ENCODE results near the gene TMEM54.
"Not testable (repeated sequence)": the region's sequence is repeated elsewhere in the genome, so short reads cannot be mapped to it uniquely, and the experiment has no call there.

Gene TMEM54

GRCh38 chr1:32919811-32920733 is 18.9 kb upstream of the TMEM54 start:
- DNase-seq (ENCODE audit: low read depth), result no peak

- no peak for DNase-seq (ENCODE audit: low read depth)
These were observed 17.0 kb upstream of the TMEM54 start for GRCh38 chr1:32918179-32918578.

- DNase-seq (ENCODE audit: low read depth), result no peak
These were observed 16.3 kb upstream of the TMEM54 start for GRCh38 chr1:32917521-32917920.

- no peak for DNase-seq (ENCODE audit: low read depth)
These were observed 14.8 kb upstream of the TMEM54 start for GRCh38 chr1:32915766-32916706.

GRCh38 chr1:32910319-32910718 is 9.1 kb upstream of the TMEM54 start:
- DNase-seq (ENCODE audit: low read depth), result no peak

GRCh38 chr1:32907435-32907834 is 6.2 kb upstream of the TMEM54 start:
- no peak for DNase-seq (ENCODE audit: low read depth)

- DNase-seq (ENCODE audit: low read depth), result no peak
These were observed 5.5 kb upstream of the TMEM54 start for GRCh38 chr1:32906654-32907053.

GRCh38 chr1:32905588-32905987 is 4.4 kb upstream of the TMEM54 start:
- DNase-seq (ENCODE audit: low read depth), result not testable (repeated sequence)

- no peak for DNase-seq (ENCODE audit: low read depth)
These were observed 3.6 kb upstream of the TMEM54 start for GRCh38 chr1:32904797-32905196.

- no peak for DNase-seq (ENCODE audit: low read depth)
These were observed 3.0 kb upstream of the TMEM54 start for GRCh38 chr1:32903991-32904785.

- DNase-seq (ENCODE audit: low read depth), result no peak
These were observed 1.3 kb upstream of the TMEM54 start for GRCh38 chr1:32902535-32902920.

GRCh38 chr1:32901823-32902534 is 790 bp upstream of the TMEM54 start:
- no peak for DNase-seq (ENCODE audit: low read depth)

GRCh38 chr1:32900371-32900955 is 726 bp downstream of the TMEM54 start:
- no peak for DNase-seq (ENCODE audit: low read depth)

- no peak for DNase-seq (ENCODE audit: low read depth)
These were observed 1.4 kb downstream of the TMEM54 start for GRCh38 chr1:32899586-32900296.

- no peak for DNase-seq (ENCODE audit: low read depth)
These were observed 2.2 kb downstream of the TMEM54 start for GRCh38 chr1:32898958-32899357.

GRCh38 chr1:32898056-32898455 is 3.1 kb downstream of the TMEM54 start:
- no peak for DNase-seq (ENCODE audit: low read depth)

- no peak for DNase-seq (ENCODE audit: low read depth)
These were observed 3.8 kb downstream of the TMEM54 start for GRCh38 chr1:32897082-32898049.

GRCh38 chr1:32896451-32896850 is 4.7 kb downstream of the TMEM54 start:
- DNase-seq (ENCODE audit: low read depth), result no peak
